H9 (cell line): Measurements from ENCODE around the gene GPR137. TPM values are rescaled to one million over a fixed set of nuclear protein-coding genes. Genes with fewer than 3 reads are reported as not detected.

ENCODE experiments used
- DNase-seq: peaks from one replicate; pipeline ENCODE4 v3.0.0-alpha.2; 2017
- H2AFZ ChIP-seq: one replicate; pipeline ENCODE4 v1.6.1; 2013; ENCODE audit warnings: mild to moderate bottlenecking, low read length, control low read depth, moderate library complexity
- H2AK5ac ChIP-seq: 2 replicates; pipeline ENCODE4 v1.6.1; 2013; ENCODE audit warnings: low read length, control low read depth, mixed read lengths; ENCODE audit not compliant: insufficient read length
- H2BK120ac ChIP-seq: one replicate; pipeline ENCODE4 v1.6.1; 2013; ENCODE audit warnings: low read depth, mild to moderate bottlenecking, low read length, control low read depth, inconsistent platforms; ENCODE audit not compliant: poor library complexity, severe bottlenecking
- H2BK12ac ChIP-seq: 2 replicates; pipeline ENCODE4 v1.6.1; 2013; ENCODE audit warnings: low read length, control low read depth, mixed read lengths, low read depth; ENCODE audit not compliant: insufficient read length
- H2BK15ac ChIP-seq: 2 replicates; pipeline ENCODE4 v1.6.1; 2013; ENCODE audit warnings: low read depth, low read length, control low read depth
- H2BK20ac ChIP-seq: one replicate; pipeline ENCODE4 v1.6.1; 2013; ENCODE audit warnings: low read depth, mild to moderate bottlenecking, low read length, control low read depth, inconsistent platforms; ENCODE audit not compliant: poor library complexity, severe bottlenecking
- H2BK5ac ChIP-seq: 2 replicates; pipeline ENCODE4 v1.6.1; 2013; ENCODE audit warnings: low read length, control low read depth, mixed read lengths; ENCODE audit not compliant: insufficient read length
- H3K14ac ChIP-seq: 2 replicates; pipeline ENCODE4 v1.6.1; 2013; ENCODE audit warnings: low read length, control low read depth; ENCODE audit not compliant: insufficient read depth
- H3K18ac ChIP-seq: 2 replicates; pipeline ENCODE4 v1.6.1; 2013; ENCODE audit warnings: low read depth, mild to moderate bottlenecking, mixed read lengths, low read length, control low read depth; ENCODE audit not compliant: insufficient read length
- H3K23ac ChIP-seq: 2 replicates; pipeline ENCODE4 v1.6.1; 2013; ENCODE audit warnings: low read length, control low read depth, mixed read lengths, low read depth; ENCODE audit not compliant: insufficient read length
- H3K23me2 ChIP-seq: 2 replicates; pipeline ENCODE4 v1.6.1; 2013; ENCODE audit warnings: low read depth, mild to moderate bottlenecking, mixed read lengths, low read length, control low read depth; ENCODE audit not compliant: insufficient read length, poor library complexity, severe bottlenecking
- H3K27ac ChIP-seq: 2 replicates; pipeline ENCODE4 v1.5.1; 2013; ENCODE audit warnings: low read length, control low read depth, mixed read lengths, low read depth; ENCODE audit not compliant: insufficient read length
- H3K27me3 ChIP-seq: 2 replicates; pipeline ENCODE4 v1.6.1; 2013; ENCODE audit warnings: low read length, control low read depth, inconsistent platforms; ENCODE audit not compliant: insufficient read depth
- H3K4ac ChIP-seq: 2 replicates; pipeline ENCODE4 v1.6.1; 2013; ENCODE audit warnings: low read depth, mild to moderate bottlenecking, control low read depth, inconsistent platforms, low read length, moderate library complexity
- H3K4me1 ChIP-seq: 2 replicates; pipeline ENCODE4 v1.6.1; 2013; ENCODE audit warnings: low read length, control low read depth, inconsistent platforms; ENCODE audit not compliant: insufficient read depth
- H3K4me2 ChIP-seq: 2 replicates; pipeline ENCODE4 v1.6.1; 2013; ENCODE audit warnings: low read length, control low read depth, mixed read lengths; ENCODE audit not compliant: insufficient read length, insufficient read depth
- H3K56ac ChIP-seq: 2 replicates; pipeline ENCODE4 v1.6.1; 2013; ENCODE audit warnings: low read depth, mild to moderate bottlenecking, mixed read lengths, low read length, control low read depth; ENCODE audit not compliant: insufficient read length
- H3K79me1 ChIP-seq: 2 replicates; pipeline ENCODE4 v1.6.1; 2013; ENCODE audit warnings: low read depth, mild to moderate bottlenecking, moderate library complexity, low read length, control low read depth, inconsistent platforms; ENCODE audit not compliant: insufficient read depth, poor library complexity, severe bottlenecking
- H3K79me2 ChIP-seq: 2 replicates; pipeline ENCODE4 v1.6.1; 2013; ENCODE audit warnings: low read length, control low read depth, inconsistent platforms; ENCODE audit not compliant: insufficient read depth
- H3K9ac ChIP-seq: 2 replicates; pipeline ENCODE4 v1.6.1; 2013; ENCODE audit warnings: low read length, control low read depth, mixed read lengths; ENCODE audit not compliant: insufficient read length; ENCODE audit errors: extremely low read depth
- H3K9me3 ChIP-seq: one replicate; pipeline ENCODE4 v1.6.1; 2013; ENCODE audit warnings: low read depth, low read length, inconsistent platforms; ENCODE audit not compliant: control insufficient read depth
- H3T11ph ChIP-seq: one replicate; pipeline ENCODE4 v1.6.1; 2013; ENCODE audit warnings: mild to moderate bottlenecking, low read length, control low read depth, inconsistent platforms
- H4K20me1 ChIP-seq: one replicate; pipeline ENCODE4 v1.6.1; 2013; ENCODE audit not compliant: control insufficient read depth, insufficient read length, insufficient read depth
- H4K5ac ChIP-seq: 2 replicates; pipeline ENCODE4 v1.6.1; 2013; ENCODE audit warnings: low read depth, mild to moderate bottlenecking, mixed read lengths, low read length, control low read depth; ENCODE audit not compliant: insufficient read length
- H4K8ac ChIP-seq: replicated peaks from 2 replicates; pipeline ENCODE4 v1.6.1; 2013; ENCODE audit warnings: low read length, control low read depth, mixed read lengths, low read depth; ENCODE audit not compliant: insufficient read length
- H4K91ac ChIP-seq: 2 replicates; pipeline ENCODE4 v1.6.1; 2013; ENCODE audit warnings: low read depth, mild to moderate bottlenecking, moderate library complexity, mixed read lengths, low read length, control low read depth; ENCODE audit not compliant: insufficient read length
- H3K27ac Mint-ChIP-seq, 3 experiments: 2 replicates in 2 of 3; 3 replicates in 1 of 3; pipeline ENCODE4 v1.8.0; 2020 to 2021; ENCODE audit warnings: mixed read lengths in 3 of 3, mild to moderate bottlenecking in 1 of 3, moderate library complexity in 1 of 3
- H3K27me3 Mint-ChIP-seq: 2 replicates; pipeline ENCODE4 v1.8.0; 2021; ENCODE audit warnings: low read depth, mild to moderate bottlenecking, moderate library complexity, mixed read lengths
- H3K36me3 Mint-ChIP-seq, 3 experiments: 2 replicates in 2 of 3; 3 replicates in 1 of 3; pipeline ENCODE4 v1.8.0; 2020 to 2021; ENCODE audit warnings: low read depth in 3 of 3, mixed read lengths in 3 of 3; ENCODE audit not compliant: insufficient read depth in 1 of 3
- H3K4me1 Mint-ChIP-seq, 2 experiments: 2 replicates each; pipeline ENCODE4 v1.8.0; 2020; ENCODE audit warnings: mixed read lengths in 2 of 2
- H3K4me3 Mint-ChIP-seq, 2 experiments: 2 replicates in 1 of 2; 3 replicates in 1 of 2; pipeline ENCODE4 v1.8.0; 2020 to 2021; ENCODE audit warnings: mild to moderate bottlenecking in 2 of 2, mixed read lengths in 2 of 2, moderate library complexity in 1 of 2
- H3K9me3 Mint-ChIP-seq, 2 experiments: 2 replicates in 1 of 2; 3 replicates in 1 of 2; pipeline ENCODE4 v1.8.0; 2020; ENCODE audit warnings: mild to moderate bottlenecking in 2 of 2, mixed read lengths in 2 of 2, moderate library complexity in 1 of 2
- WGBS: extraction: QIAGEN DNeasy Blood & Tissue Kit; methylation state at CpG from one replicate; pipeline ENCODE4 v1.1.7; 2013; ENCODE audit warnings: missing lambda C conversion rate, low lambda C conversion rate, mixed read lengths; ENCODE audit not compliant: insufficient read length; ENCODE audit errors: extremely low coverage; 5-methylcytosine and 5-hydroxymethylcytosine counted together
- total RNA-seq: library from RNA; stranded (reverse); gene quantifications from 2 replicates; pipeline ENCODE4 v1.2.1, GENCODE V29; 2021
- TF ChIP-seq, protein P1 (sequence below): fragments of 200-600 bp; sonication (generic); conservative IDR thresholded peaks from 3 replicates; pipeline ENCODE4 v1.8.0; 2021; ENCODE audit warnings: antibody characterized with exemption, mild to moderate bottlenecking

The GPR137 gene
- total RNA-seq, 1 experiment from 2014 or later = 39.6 TPM

DNA sequence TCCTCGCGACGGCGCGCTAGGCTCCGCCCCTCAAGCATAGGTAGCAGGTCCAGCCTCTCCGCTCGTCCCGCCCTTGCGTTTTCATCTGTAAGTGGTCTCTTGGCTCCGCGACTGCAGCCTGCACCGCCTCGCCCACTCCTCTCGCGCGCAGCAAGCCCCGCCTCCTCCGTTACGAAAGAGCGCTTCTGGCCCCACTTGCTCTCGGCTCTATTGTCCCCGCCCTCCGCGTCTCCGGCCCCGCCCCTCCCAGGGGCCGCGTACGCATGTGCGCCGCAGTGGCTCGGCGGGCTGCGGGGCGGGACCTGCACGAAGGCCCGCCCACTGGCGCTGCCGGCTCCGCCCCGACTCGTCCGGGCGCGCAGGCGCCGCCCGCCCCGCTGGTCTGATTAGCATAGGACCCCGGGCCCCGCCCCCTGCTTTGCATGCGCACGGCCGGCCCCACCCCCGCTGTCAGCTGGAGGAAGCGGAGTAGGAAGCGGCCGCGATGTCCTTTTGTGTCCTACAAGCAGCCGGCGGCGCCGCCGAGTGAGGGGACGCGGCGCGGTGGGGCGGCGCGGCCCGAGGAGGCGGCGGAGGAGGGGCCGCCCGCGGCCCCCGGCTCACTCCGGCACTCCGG lies 19.5 kb downstream of the GPR137 start, which contains the start of gene ESRRA:
Gene ESRRA (plus strand): TSS at position 450 of the 616 bp plus-strand sequence. CDS start 1,656 bp downstream, outside the sequence.
- Mint-ChIP-seq H3K4me1 (peaks cover 19 to 20% of the 10 kb centered on the region in 2 experiments), H3K4me3 (peak within 1 kb of the TSS; percentile 91 to 92), H3K27ac (peak within 1 kb of the TSS; percentile 98 to 100 (median 99)), H3K9me3 (no peaks in the 10 kb centered on the region), H3K36me3 (peaks cover 6 to 7% (median 6%) of the 10 kb centered on the region in 3 experiments; a peak in 5 of 7 replicates), H3K27me3 (peaks cover 35% of the 10 kb centered on the region)
- Histone ChIP-seq H3K14ac (peak within 1 kb of the TSS; percentile 93), H3K56ac (no peak within 1 kb of the TSS), H3K4me2 (peak within 1 kb of the TSS; percentile 87), H2BK120ac (peak within 1 kb of the TSS; percentile 71), H2BK15ac (no peak within 1 kb of the TSS), H3K23ac (no peak within 1 kb of the TSS), H2BK12ac (no peak within 1 kb of the TSS), H3K27me3 (peaks cover 5% of the 10 kb centered on the region; the same call in 1 of the 2 replicates), H3K4ac (peak within 1 kb of the TSS; percentile 30; the same call in 1 of the 2 replicates), H4K91ac (no peak within 1 kb of the TSS), H3K23me2 (peaks cover 16% of the 10 kb centered on the region), H3K9ac (peak within 1 kb of the TSS; percentile 74), H2AFZ (no peak within 1 kb of the TSS), H2BK5ac (peak within 1 kb of the TSS; percentile 69), H3K18ac (peak within 1 kb of the TSS; percentile 98), H2AK5ac (no peak within 1 kb of the TSS), H3T11ph (no peak within 1 kb of the TSS), H2BK20ac (no peak within 1 kb of the TSS), H3K79me1 (peaks cover 5% of the 10 kb centered on the region), H3K9me3 (no peaks in the 10 kb centered on the region), H4K8ac (no peak within 1 kb of the TSS), H4K5ac (peak within 1 kb of the TSS; percentile 36), H4K20me1 (no peaks in the 10 kb centered on the region), H3K4me1 (peaks cover 2% of the 10 kb centered on the region; the same call in 1 of the 2 replicates), H3K79me2 (peaks cover 3% of the 10 kb centered on the region; the same call in 1 of the 2 replicates), H3K27ac (peak within 1 kb of the TSS; percentile 95)
- TF ChIP-seq, protein P1, sequence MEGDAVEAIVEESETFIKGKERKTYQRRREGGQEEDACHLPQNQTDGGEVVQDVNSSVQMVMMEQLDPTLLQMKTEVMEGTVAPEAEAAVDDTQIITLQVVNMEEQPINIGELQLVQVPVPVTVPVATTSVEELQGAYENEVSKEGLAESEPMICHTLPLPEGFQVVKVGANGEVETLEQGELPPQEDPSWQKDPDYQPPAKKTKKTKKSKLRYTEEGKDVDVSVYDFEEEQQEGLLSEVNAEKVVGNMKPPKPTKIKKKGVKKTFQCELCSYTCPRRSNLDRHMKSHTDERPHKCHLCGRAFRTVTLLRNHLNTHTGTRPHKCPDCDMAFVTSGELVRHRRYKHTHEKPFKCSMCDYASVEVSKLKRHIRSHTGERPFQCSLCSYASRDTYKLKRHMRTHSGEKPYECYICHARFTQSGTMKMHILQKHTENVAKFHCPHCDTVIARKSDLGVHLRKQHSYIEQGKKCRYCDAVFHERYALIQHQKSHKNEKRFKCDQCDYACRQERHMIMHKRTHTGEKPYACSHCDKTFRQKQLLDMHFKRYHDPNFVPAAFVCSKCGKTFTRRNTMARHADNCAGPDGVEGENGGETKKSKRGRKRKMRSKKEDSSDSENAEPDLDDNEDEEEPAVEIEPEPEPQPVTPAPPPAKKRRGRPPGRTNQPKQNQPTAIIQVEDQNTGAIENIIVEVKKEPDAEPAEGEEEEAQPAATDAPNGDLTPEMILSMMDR = no peak
- no CpG with 5 or more reads among the region's 81 CpGs for WGBS
- peak; percentile 100 for DNase-seq
